GM12874 (cell line): ENCODE measurements around the gene RAB22A.

Experiments
- CTCF ChIP-seq: IDR thresholded peaks from 2 replicates; pipeline ENCODE4 v1.5.1; 2011; ENCODE audit warnings: low read depth, mild to moderate bottlenecking, control low read depth, low read length, moderate library complexity; ENCODE audit not compliant: insufficient read depth

The RAB22A gene

GRCh38 chr20:58402305-58402704 lies 92.8 kb downstream of the RAB22A start:
- no peak for TF ChIP-seq CTCF

- no peak for TF ChIP-seq CTCF
These were observed 93.3 kb downstream of the RAB22A start for GRCh38 chr20:58402827-58403226.

GRCh38 chr20:58403272-58403671 lies 93.8 kb downstream of the RAB22A start:
- no peak for TF ChIP-seq CTCF

GRCh38 chr20:58405504-58406291 lies 96.2 kb downstream of the RAB22A start:
- TF ChIP-seq CTCF, result no peak

GRCh38 chr20:58406422-58407001 lies 97.0 kb downstream of the RAB22A start:
- TF ChIP-seq CTCF, result no peak

- no peak for TF ChIP-seq CTCF
These were observed 97.8 kb downstream of the RAB22A start for GRCh38 chr20:58407201-58407873.

GRCh38 chr20:58407966-58408557 lies 98.5 kb downstream of the RAB22A start:
- no peak for TF ChIP-seq CTCF
